Muscle of leg (tissue), 11 donors: Measurements from ENCODE around the gene MT1G. TPM values are rescaled to one million over a fixed set of nuclear protein-coding genes. Genes with fewer than 3 reads are reported as not detected.

ENCODE experiments used
- DNase-seq: peaks from one replicate; pipeline ENCODE4 v3.0.0; 2013
- H3K27ac ChIP-seq: one replicate; pipeline ENCODE4 v1.5.1; 2013; ENCODE audit warnings: mild to moderate bottlenecking, low read length, control low read depth
- H3K27me3 ChIP-seq: one replicate; pipeline ENCODE4 v1.6.1; 2013; ENCODE audit warnings: low read length; ENCODE audit not compliant: control insufficient read depth, insufficient read depth
- H3K36me3 ChIP-seq: one replicate; pipeline ENCODE4 v1.6.1; 2013; ENCODE audit warnings: low read length; ENCODE audit not compliant: control insufficient read depth, insufficient read depth
- H3K4me1 ChIP-seq: one replicate; pipeline ENCODE4 v1.6.1; 2013; ENCODE audit warnings: low read length; ENCODE audit not compliant: control insufficient read depth, insufficient read depth
- H3K4me3 ChIP-seq: one replicate; pipeline ENCODE4 v1.5.1; 2013; ENCODE audit warnings: low read length, control low read depth
- H3K9me3 ChIP-seq: replicated peaks from 2 replicates; pipeline ENCODE4 v1.6.1; 2013; ENCODE audit warnings: low read depth, low read length; ENCODE audit not compliant: control insufficient read depth
- WGBS: methylation state at CpG from one replicate; pipeline ENCODE4 v1.1.5; 2013; ENCODE audit warnings: missing lambda C conversion rate; ENCODE audit not compliant: insufficient coverage; 5-methylcytosine and 5-hydroxymethylcytosine counted together
- polyA plus RNA-seq, 8 donors: library from polyadenylated mRNA; unstranded; fragments of 120-200 nt; gene quantifications; one replicate each; pipeline versions ENCODE4 v1.2.1 to v1.2.3, GENCODE V29; 2013; ENCODE audit warnings: inconsistent platforms in 1 of 8, low replicate concordance in 1 of 8; ENCODE audit not compliant: insufficient read length in 8 of 8, insufficient read depth in 1 of 8
- total RNA-seq: library from RNA; stranded (reverse); fragments of 120-200 nt; gene quantifications from one replicate; pipeline ENCODE4 v1.2.4, GENCODE V29; 2013

MT1G gene
- total and polyA plus RNA-seq, 9 donors = 0.42 to 21.4 (median 1.2) TPM; not detected in 2

- Histone ChIP-seq H3K4me3 (no peak overlapping the region), H3K9me3 (no peaks in the 10 kb centered on the region), H3K27me3 (peaks cover 4% of the 10 kb centered on the region), H3K4me1 (no peaks in the 10 kb centered on the region), H3K27ac (no peak overlapping the region), H3K36me3 (no peaks in the 10 kb centered on the region)
- no peak for DNase-seq
- WGBS = 44% methylated on average over 7 of the region's 13 CpGs
Measured at GRCh38 chr16:56708525-56709442, 40.9 kb upstream of the MT1G start.

- 71% methylated on average over 1 of the region's 5 CpGs for WGBS
- Histone ChIP-seq H3K4me3 (no peak overlapping the region), H3K27ac (no peak overlapping the region)
Measured at GRCh38 chr16:56702836-56703235, 35.0 kb upstream of the MT1G start.

DNA sequence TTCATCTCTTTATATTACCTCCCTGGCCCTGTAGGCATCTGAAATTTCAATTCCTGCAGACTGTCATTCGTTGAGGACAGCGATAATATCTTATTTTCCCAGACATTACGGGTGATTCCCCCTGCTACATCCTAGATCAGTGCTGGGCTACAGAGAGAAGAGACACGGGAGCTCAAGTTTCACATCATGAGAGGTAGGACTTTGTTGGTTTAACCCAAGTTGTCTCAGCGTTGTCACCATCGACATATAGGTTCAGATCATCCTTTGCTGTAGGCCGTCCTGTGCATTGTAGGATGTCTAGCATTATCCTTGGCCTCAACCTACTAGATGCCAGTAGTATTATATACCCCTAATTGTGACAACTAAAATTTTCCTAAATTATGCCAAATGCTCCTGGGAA, 33.7 kb upstream of the MT1G start:
- Histone ChIP-seq H3K27me3 (peaks cover 7% of the 10 kb centered on the region), H3K36me3 (no peaks in the 10 kb centered on the region), H3K9me3 (peaks cover 6% of the 10 kb centered on the region), H3K27ac (no peak overlapping the region), H3K4me3 (no peak overlapping the region), H3K4me1 (no peaks in the 10 kb centered on the region)
- WGBS = 53% methylated on average over 4 of the region's 7 CpGs
- DNase-seq = no peak

More at GRCh38 chr16:56702836-56703235, 35.0 kb upstream of the MT1G start:
- H3K4me1 ChIP-seq = no peaks in the 10 kb centered on the region
- no peak for DNase-seq
- no peaks in the 10 kb centered on the region for H3K9me3 ChIP-seq
- H3K27me3 ChIP-seq = peaks cover 2% of the 10 kb centered on the region
- no peaks in the 10 kb centered on the region for H3K36me3 ChIP-seq

DNA sequence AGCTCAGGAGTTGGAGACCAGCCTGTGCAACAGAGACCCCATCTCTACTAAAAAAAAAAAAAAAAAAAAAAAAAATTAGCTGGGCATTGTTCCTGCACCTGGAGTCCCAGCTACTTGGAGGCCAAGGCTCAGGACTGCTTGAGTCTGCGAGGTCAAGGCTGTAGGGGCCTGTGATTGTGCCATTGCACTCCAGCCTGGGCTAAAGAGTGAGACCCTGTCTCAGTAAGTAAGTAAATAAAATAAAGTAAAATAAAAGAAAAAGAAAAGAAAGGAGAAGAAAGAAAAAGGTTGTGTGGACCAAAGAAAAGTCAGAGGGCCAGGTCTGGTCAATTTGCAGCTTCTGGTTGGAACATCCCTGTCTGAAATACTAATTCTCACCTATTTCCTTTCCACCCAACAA, 32.8 kb upstream of the MT1G start:
- H3K27ac ChIP-seq = no peak overlapping the region
- DNase-seq = no peak
- WGBS = 100% methylated on average over 1 of the region's 1 CpG

GRCh38 chr16:56700195-56700594, 32.3 kb upstream of the MT1G start:
- no peak for DNase-seq
- no CpG with 5 or more reads among the region's 1 CpG for WGBS

More for the DNA sequence above, 32.8 kb upstream of the MT1G start:
- peaks cover 6% of the 10 kb centered on the region for H3K9me3 ChIP-seq
- no peak overlapping the region for H3K4me3 ChIP-seq
- no peaks in the 10 kb centered on the region for H3K36me3 ChIP-seq
- H3K4me1 ChIP-seq = no peaks in the 10 kb centered on the region
- H3K27me3 ChIP-seq = peaks cover 7% of the 10 kb centered on the region

GRCh38 chr16:56697456-56698155, 29.7 kb upstream of the MT1G start:
- Histone ChIP-seq H3K36me3 (no peaks in the 10 kb centered on the region), H3K9me3 (peaks cover 6% of the 10 kb centered on the region), H3K4me3 (no peak overlapping the region), H3K27ac (no peak overlapping the region), H3K4me1 (no peaks in the 10 kb centered on the region), H3K27me3 (peaks cover 5% of the 10 kb centered on the region)
- WGBS = 83% methylated on average over 5 of the region's 5 CpGs
- no peak for DNase-seq

More at GRCh38 chr16:56700195-56700594, 32.3 kb upstream of the MT1G start:
- Histone ChIP-seq H3K4me3 (no peak overlapping the region), H3K27me3 (peaks cover 5% of the 10 kb centered on the region), H3K36me3 (no peaks in the 10 kb centered on the region), H3K4me1 (no peaks in the 10 kb centered on the region), H3K27ac (no peak overlapping the region), H3K9me3 (peaks cover 6% of the 10 kb centered on the region)

- no peak overlapping the region for H3K27ac ChIP-seq
- peaks cover 9% of the 10 kb centered on the region for H3K27me3 ChIP-seq
- no peaks in the 10 kb centered on the region for H3K4me1 ChIP-seq
- H3K36me3 ChIP-seq = no peaks in the 10 kb centered on the region
- H3K4me3 ChIP-seq = no peak overlapping the region
- peaks cover 6% of the 10 kb centered on the region for H3K9me3 ChIP-seq
- WGBS = 71% methylated on average over 1 of the region's 1 CpG
- DNase-seq = no peak
Measured at GRCh38 chr16:56695246-56695645, 27.4 kb upstream of the MT1G start.

- WGBS = 71% methylated on average over 4 of the region's 4 CpGs
- DNase-seq = no peak
- Histone ChIP-seq H3K36me3 (no peaks in the 10 kb centered on the region), H3K27ac (no peak overlapping the region), H3K4me3 (no peak overlapping the region), H3K27me3 (peaks cover 8% of the 10 kb centered on the region), H3K4me1 (no peaks in the 10 kb centered on the region), H3K9me3 (peaks cover 2% of the 10 kb centered on the region)
Measured at GRCh38 chr16:56691885-56692284, 24.0 kb upstream of the MT1G start.

GRCh38 chr16:56690420-56691122, 22.7 kb upstream of the MT1G start:
- Histone ChIP-seq H3K27me3 (peaks cover 6% of the 10 kb centered on the region), H3K27ac (no peak overlapping the region), H3K9me3 (peaks cover 6% of the 10 kb centered on the region), H3K36me3 (no peaks in the 10 kb centered on the region), H3K4me3 (no peak overlapping the region), H3K4me1 (no peaks in the 10 kb centered on the region)
- 70% methylated on average over 2 of the region's 4 CpGs for WGBS
- no peak for DNase-seq

DNA sequence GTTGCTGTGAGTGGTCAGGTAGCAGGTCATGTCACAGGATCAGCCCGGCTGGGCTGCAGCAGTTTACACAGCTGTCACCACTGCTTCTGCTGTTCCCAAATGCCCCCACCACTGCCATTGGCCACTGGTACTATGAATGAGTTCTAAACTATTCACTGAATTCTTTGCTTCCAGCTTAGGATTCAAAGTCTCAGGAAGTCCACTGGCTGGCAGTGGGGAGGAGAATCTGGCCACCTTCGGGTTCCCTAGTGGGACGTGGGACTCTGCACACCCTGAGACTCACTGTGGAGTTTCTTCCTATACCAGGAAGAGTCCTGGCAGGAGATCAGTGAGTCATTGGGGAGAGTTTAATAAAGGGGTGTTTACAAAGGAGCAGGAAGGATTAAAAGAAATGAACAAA, 21.3 kb upstream of the MT1G start:
- H3K4me3 ChIP-seq = no peak overlapping the region
- H3K9me3 ChIP-seq = peaks cover 6% of the 10 kb centered on the region
- WGBS = 94% methylated on average over 3 of the region's 3 CpGs
- H3K36me3 ChIP-seq = no peaks in the 10 kb centered on the region
- no peak for DNase-seq
- H3K27ac ChIP-seq = no peak overlapping the region
- H3K27me3 ChIP-seq = peaks cover 6% of the 10 kb centered on the region
- peaks cover 12% of the 10 kb centered on the region for H3K4me1 ChIP-seq
